HG02852 (cell line): ENCODE measurements around the gene PLEKHN1.

Experiments used
- ATAC-seq: cut with Tn5 transposase; IDR thresholded peaks from one replicate; pipeline ENCODE4 v1.9.1; 2021; ENCODE audit warnings: mild to moderate bottlenecking, moderate library complexity; ENCODE audit not compliant: unreplicated experiment

Gene PLEKHN1

DNA sequence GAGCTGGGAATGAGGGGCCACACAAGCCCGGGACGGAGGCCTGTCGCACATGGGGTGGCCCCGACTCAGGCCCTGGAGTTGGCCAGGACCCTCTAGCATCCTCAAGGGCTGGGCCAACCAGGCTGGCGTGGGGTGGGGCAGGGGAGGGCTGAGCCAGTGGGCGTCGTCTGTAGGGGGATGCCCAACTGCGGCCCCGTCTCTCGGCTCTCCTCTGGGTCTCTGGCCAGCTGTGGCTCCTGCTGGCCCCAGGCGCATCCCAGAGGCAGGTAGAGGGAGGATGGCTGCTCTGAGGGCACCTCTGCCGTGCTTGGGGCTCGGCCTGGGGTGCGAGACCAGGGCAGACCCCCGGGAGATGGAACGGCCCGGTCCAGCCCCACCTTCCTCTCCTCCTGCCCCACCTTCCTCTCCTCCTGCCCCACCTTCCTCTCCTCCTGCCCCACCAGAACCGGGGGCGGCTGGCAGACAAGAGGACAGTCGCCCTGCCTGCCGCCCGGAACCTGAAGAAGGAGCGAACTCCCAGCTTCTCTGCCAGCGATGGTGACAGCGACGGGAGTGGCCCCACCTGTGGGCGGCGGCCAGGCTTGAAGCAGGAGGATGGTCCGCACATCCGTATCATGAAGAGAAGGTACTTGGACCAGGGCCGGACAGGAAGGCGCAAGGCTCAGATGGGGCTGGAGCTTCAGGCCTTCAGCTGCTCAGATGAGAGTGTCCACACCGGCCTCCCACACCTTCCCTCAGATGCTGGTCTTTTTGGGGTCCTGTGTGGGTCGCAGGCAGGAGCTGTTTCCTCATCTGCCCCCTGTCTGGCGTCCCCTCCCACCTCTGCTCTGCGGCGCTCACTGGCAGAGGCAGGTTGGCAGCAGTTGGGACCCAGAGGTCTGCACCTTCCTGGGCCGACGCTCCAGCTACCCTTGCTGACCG lies 36.3 kb upstream of the PLEKHN1 start:
- no peak for ATAC-seq

DNA sequence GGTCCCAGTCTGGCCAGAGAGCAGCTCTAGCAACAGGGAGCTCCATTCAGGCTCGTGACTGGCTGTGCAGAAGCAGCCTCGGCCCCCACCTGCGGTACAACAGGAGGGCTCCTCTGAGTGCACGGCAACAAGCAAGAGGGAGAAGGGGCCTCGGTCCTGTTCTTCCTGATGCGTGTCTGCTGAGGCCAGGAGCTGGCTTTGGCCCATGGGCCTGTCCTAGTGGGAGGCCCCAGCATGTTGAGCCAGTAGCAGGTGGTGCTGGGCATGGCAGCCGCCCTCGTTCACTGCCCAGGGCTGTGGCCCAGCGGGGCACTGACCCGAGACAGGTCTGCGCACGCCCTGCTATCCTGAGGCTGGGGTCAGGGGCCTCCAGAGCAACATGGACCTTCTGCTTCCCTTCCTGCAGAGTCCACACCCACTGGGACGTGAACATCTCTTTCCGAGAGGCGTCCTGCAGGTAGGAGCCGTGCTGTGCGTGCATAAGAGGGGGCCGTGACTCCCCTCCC lies 35.6 kb upstream of the PLEKHN1 start:
- no peak for ATAC-seq

DNA sequence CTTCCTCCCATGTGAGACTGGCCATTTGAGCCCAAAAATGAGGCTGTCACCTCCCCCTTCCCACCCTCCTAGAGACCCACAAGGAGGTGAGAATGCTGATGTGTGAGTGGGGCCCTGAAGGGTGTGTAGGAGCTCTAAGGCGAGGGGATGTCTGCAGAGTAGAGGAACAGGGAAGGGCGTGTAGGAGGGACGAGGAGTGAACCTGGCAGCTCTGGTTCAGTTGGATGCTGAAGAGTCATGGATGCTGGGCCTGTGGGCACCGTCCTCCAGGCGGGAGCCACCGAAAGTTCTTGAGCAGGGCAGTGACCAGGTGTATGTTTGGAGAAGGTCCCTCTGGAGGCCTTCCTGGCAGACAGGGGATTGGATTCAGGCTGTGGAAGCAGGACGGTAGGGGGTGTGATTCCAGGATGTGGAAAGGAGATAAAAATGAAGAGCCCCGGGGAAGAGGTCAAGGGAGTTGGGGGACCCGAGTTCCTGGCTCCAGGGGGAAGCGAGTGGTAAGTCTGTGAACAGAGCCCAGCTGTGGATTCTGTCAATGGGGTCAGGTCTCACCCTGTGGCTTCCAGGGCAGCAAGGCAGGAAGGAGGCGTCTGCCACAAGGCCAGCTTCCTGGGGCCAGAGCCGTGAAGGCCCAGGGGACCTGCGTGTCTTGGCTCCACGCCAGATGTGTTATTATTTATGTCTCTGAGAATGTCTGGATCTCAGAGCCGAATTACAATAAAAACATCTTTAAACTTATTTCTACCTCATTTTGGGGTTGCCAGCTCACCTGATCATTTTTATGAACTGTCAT lies 34.7 kb upstream of the PLEKHN1 start:
- ATAC-seq = no peak

DNA sequence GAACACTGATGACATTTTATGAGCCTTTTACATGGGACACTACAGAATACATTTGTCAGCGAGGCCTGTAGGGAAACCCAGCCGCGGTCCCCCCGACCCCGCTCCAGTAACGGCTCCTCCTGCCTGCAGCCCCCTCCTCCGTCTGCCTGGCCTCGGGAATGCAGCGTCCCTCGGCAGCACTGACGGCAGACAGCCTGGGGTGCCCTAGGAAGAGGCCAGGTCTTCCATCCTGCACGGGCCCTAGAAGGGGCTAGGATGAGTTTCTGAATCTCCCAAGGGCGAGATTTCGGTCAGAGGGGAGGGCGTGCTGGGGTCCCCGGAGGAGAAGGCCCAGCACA lies 34.1 kb upstream of the PLEKHN1 start:
- no peak for ATAC-seq

DNA sequence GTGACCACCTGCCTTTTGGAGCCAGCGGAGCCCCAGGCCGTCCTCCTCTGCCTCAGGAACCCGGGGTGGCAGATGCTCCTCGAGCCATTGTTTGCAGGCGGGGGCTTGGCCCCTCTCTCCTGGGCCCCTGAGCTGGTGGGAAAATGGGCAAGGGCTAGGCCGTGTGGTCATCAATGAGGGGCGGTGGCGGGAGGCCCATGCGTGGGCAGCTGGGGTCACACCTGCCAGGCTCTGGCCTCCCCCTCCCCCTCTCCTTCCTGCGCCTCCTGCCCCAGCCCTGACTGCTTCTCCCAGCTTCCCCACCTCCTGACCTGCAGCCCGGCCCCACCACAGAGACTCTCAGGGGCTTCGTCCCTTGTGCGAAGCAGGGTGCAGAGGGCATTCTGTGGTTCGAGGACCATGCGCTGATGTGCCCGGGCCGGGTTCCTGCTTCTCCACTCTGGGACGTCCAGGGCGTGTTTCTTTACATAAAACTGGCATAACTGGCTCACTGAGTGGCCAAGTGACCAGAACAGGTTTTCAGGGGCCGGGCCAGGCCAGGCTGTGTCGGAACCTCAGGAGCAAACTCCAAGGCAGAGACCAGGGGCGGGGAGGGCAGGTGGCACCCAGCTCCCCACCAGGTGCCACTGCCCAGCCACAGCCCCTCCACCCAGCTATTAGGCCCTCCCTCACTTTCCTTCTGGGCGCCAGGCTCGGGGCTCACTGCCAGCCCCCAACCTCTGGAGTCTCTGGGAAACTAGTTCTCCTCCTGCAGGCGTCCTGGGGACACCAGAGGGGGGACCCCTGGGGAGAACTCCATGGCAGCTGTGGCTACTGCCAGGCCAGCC lies 33.3 kb upstream of the PLEKHN1 start:
- no peak for ATAC-seq

DNA sequence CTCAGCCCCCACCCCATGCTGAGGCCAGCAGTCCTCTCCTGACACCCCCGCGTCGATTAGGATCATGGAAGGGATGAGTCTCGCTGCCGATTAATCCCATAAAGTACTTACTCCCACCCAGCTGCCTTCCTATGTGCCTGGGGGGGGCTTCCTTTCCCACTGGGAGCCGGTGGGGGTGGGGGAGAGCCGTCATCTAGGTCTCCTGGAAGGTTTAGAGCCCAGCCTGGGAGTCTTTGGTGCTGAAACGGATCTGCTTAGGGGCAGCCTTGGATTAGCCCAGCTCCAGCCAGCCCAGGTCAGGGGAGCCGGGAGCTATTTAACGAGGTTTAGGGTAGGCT lies 32.7 kb upstream of the PLEKHN1 start:
- no peak for ATAC-seq

DNA sequence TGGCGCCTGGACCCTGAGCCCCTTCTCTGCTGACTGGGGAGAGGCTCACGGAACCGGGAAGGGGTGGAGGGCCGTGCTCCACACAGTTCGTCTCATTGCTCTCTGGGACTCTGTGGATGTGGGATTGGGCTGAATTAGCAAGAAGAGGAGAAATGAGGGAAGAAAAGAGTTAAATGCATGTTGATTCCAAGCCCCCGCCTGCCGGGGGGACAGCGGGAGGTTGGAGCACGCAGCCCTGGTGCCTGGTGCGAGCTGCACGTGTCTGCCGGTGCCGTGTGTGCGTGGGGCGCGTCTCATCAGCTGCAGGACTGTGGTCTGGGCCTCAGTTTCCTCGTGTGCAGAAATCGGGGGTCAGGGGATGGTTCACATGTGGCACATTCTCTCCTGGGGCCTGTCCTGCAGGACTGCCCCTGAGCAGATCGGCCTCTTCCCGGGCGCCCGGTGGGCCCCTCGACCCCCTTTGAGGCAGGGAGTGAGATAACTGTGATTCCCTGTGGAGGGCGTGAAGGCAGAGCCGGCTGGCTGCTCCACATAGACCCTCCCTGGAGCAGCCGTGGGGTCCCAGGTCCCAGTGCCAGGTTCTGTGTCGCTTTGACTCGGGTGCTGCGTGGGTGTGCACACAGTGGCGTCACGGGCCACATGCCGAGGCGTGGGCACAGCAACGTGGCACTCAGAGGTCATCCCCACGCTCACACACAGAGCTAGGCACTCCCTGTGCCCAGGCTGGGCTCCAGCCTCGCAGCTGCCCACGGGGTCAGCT lies 31.1 kb upstream of the PLEKHN1 start:
- no peak for ATAC-seq

DNA sequence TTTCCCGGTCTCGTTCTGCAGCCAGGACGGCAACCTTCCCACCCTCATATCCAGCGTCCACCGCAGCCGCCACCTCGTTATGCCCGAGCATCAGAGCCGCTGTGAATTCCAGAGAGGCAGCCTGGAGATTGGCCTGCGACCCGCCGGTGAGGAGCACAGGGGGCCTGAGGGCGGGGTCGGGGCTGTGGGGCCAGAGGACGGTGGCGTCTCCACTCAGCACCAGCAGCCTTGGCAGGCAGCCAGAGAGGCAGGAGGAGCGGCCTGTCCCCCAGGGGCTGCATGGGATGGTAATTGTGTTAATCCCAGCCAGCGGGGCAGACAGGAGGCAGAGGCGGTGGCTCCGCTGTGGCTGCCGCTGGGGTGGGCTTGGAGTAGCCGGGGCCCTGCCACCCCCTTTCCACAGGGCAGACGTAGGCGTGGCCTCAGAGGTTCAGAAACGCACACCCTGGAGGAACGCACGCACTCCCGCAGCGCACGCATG lies 30.5 kb upstream of the PLEKHN1 start:
- ATAC-seq = no peak

DNA sequence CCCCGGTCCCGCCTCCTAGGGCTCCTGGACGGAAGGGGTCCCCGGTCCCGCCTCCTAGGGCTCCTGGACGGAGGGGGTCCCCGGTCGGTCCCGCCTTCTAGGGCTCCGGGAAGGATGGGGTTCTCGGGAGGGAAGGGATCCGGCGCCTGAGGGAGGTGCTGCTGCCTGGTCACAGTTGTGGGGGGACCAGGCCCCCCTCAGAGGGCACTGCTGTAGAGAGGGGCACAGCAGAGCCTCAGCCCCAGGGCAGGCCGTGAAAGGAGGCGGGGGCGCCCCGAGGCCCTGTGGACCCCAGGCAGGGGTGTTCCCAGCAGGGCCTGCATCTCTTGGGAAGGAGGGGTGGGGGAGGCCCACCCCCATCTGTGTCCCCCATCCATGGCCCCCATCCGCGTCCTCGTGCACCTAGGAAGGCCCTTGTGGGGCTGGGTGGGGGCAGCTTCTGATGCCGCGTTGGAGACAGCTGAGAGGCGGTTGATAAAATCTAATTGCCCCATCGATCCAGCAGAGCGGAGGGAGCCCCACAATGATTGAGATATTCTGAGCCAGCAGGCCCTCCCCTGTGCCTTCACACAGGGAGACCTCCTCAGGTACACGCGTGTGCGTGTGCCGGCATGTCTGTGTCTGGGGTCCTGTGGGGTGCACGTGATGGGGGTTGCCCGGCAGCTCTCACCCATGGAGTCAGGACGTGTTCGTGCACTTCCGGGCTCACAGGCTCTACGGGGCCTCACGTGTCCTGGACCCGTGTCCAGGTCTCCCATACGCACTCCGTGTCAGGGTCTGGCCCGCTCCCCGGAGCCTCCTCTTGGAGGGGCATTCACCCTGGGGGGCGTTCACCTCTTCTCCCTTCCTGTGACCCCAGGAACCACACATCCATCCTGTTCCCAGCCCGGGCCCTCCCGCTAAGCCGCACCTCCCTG lies 29.7 kb upstream of the PLEKHN1 start:
- ATAC-seq = no peak

DNA sequence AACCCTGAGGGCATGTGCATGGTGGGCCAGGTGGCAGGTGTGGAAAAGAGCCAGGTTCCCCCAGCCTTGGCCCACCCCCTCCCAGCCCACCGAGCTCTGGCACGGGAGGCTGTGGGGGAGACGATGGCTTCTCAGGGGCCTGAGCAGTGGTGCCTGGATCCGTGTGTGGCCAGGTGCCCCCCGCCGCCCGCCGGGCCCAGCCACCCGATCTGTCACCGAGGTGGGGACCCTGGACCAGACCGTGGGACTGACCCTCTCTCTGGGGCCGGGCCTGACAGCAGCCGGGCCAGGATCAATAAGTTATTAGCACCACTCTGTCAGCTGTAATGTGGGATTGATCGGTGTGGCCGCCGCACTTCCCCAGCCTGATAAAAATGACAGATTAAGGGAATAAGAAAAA lies 28.8 kb upstream of the PLEKHN1 start:
- no peak for ATAC-seq

DNA sequence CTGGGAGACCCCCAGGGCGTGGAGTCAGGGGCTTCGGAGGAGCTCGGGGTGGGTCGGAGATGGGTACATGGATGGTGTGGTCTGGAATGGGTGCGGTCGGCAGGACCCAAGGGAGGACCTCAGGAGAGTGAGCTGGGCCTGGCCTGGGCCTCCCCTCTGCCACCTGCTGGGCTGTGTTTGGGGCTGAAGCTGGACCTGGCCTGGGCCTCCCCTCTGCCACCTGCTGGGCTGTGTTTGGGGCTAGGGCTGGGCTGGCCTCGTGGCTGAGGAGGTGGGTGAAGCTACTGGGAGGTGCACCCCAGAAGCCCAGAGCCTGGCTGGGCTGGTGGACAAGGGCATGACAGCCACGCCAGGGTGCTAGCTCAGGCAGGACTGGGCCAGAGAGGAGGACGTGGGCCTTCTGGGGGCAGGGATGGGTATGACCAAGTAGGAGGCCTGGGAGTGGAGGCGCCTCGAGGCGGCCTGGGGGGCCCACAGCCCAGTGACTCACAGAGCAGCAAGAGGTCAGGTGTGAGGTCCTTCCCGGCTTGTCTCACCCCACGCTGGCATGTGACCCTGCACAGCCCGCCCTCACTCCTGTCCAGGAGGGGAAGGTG lies 28.1 kb upstream of the PLEKHN1 start:
- no peak for ATAC-seq

DNA sequence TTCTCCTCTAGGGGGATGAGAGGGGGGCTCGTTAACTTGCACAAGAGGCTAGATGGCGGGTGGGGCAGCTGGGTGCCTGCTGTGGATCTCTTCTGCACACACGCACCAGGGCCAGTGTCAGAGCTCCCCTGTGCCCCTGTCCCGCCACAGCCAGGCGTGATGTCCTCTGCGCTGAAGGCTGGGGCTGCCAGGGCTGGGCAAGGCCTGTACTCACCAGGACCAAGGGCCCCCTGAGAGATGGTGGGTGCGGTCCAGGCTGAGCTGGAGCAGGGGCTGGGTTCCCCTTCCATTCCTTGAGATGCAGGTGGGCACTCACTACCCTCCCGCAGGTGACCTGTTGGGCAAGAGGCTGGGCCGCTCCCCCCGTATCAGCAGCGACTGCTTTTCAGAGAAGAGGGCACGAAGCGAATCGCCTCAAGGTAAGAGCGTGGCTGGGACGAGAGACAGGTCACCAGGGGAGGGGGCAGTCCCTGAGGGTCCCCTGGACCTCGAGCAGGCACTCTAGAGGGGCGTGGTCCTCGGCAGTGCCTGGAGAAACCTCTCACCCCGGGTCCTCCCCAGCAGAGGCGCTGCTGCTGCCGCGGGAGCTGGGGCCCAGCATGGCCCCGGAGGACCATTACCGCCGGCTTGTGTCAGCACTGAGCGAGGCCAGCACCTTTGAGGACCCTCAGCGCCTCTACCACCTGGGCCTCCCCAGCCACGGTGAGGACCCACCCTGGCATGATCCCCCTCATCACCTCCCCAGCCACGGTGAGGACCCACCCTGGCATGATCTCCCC lies 27.4 kb upstream of the PLEKHN1 start:
- no peak for ATAC-seq

DNA sequence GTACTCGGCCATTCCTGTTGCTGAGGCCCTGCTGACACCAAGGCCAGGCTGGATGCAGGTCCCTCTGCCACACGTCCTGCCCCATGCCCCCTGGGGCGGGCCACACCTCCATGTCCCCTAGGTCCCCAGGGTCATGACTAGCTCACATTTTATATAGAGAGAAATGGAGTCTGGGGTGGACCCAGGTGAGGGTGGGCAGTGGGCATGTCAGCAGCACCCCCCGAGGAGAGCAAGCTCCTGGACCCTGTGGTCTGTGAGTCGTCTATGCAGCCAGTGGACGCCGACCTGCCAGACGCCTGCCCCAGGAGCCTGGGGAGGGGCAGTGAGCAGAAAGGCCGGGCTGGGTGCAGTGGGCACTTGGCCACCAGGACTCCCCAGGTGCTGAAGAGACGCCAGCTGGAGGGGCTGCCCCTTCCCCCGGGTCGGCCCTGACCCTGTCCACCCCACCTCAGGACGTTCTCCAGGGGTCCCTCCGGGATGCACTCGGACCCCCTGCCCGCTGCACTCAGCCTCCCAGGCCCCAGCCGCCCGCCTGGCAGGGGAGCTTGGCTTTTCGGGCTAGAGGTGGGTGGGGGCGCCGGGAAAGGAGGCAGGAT lies 26.7 kb upstream of the PLEKHN1 start:
- no peak for ATAC-seq

DNA sequence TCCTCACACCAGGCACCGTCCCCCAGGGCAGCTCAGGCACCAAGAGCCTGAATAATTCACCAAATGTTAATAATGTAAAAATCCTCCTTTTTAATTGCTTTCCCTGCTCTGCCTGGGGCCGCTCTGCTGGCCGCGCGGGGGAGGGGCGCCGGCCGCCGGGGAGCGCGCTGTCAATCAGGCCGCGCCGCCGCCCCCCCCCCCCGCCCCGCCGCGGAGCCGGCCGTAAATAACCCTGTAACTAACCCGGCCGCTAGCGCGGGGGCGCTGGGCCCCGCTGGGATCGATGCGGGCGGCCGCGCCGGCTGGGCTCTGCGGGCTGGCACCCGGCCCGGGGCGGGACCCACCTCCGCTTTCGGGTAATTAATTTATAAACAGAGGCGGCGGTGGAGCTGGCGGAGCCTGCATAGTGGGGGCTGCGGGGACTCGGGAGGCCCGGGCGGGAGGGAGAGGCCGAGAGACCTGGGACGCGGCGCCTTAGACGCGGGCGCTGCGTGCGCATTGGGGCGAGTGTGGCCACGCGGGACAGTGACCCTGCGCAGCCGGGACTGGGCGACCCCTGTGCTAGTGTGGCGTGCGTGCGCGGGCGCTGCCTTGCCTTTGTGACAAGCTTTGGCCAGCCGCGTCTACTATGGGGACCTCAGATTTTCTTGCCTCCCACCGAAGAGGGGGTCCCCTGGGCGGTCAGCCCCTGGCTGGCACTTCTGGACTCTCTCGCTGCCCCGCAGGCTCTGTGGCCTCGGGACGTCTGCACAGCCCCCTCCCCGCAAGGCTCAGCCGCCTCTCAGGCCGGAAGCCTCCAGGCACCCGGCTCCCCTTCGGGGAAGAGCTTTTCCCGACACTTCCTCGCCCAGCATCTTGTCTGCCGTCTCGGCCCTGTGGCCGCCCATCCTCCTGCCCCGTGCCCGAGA lies 25.9 kb upstream of the PLEKHN1 start:
- ATAC-seq = no peak

DNA sequence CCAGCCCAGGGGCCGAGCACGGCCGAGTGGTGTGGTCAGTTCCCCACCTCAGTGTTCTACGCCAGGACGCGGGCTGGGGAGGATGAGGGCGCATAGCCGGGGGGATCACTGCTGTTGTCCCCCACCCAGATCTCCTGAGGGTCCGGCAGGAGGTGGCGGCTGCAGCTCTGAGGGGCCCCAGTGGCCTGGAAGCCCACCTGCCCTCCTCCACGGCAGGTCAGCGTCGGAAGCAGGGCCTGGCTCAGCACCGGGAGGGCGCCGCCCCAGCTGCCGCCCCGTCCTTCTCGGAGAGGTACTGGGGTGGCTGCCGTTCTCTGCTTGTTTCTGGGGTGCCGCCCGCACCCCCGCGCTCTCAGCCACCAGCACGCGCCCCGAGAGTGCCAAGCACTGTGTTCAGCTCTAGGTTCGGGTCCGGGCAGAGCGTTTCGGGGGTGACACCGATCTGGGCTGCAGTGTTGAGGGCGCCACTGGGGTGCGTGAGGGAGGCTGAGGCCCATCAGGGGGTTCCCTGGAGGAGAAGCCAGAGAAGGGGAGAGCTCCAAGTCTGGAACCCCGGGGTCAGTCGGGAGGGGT lies 25.2 kb upstream of the PLEKHN1 start:
- ATAC-seq = no peak

DNA sequence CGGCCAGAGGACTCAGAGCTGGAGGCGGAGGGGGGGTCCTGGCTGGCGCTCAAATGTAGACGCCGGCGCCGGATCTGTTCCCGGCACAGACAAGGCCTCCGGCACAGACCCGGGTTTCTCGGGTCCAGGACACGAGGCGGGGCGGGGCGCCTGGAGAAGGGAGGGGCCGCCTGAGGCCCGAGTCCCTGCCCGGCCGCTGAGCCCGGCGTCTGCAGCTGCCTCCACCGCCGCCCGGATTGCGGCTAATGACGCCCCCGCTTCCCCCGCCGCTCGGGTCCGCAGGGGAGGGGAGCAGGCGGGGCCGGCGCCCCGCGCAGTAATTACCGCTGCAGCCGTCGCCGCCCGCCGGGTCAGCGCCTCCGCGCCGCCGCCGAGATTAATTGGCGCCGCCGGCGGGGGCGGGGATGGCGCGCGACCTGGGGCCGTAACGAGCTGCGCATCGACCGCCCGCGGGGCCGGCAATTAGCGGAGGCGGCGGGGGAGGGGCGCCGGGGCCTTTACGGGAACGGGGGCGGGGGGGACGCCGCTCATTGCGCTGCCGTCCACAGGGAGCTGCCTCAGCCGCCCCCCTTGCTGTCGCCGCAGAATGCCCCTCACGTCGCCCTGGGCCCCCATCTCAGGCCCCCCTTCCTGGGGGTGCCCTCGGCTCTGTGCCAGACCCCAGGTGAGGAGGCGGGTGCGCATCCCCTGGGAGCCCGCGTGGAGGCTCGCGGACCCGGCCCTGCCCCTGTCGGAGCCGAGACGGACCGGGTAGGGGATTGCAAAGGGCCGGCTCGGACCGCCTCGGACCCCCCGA lies 24.5 kb upstream of the PLEKHN1 start:
- ATAC-seq = no peak
